Spleen (tissue), 7 donors: ENCODE measurements around the gene CAPZA3.

Experiments used
- CTCF ChIP-seq, 11 experiments: fragments of 200-600 bp in 7 of 11; fragments of 450-650 bp in 4 of 11; sonication (generic) in 4 of 11; IDR thresholded peaks in 8 of 11; conservative IDR thresholded peaks in 3 of 11; 1 replicate in 7 of 11; 2 replicates in 4 of 11; pipeline versions ENCODE4 v1.4.0 to v1.8.0; 2016 to 2021; ENCODE audit warnings: antibody characterized with exemption in 11 of 11, inconsistent platforms in 4 of 11, mild to moderate bottlenecking in 1 of 11
- POLR2A ChIP-seq, 3 donors: fragments of 450-650 bp; IDR thresholded peaks; one replicate each; pipeline ENCODE4 v1.5.1; 2017; ENCODE audit warnings: antibody characterized with exemption in 3 of 3, mild to moderate bottlenecking in 1 of 3
- donor health status: DM: no; HTN: no; CAD: no; lungs with moderate emphysema.
- donor health status: DM: no; HTN: no; CAD: no.
- donor health status: DM: no; HTN: no; CAD: no.

GRCh38 chr12:18782827-18783226 lies 44.9 kb downstream of the CAPZA3 start:
- TF ChIP-seq CTCF (IDR thresholded peaks at IDR 0.05 in 8 of 11, conservative IDR thresholded peaks at IDR 0.05 in 3 of 11) (no peak), POLR2A (IDR thresholded peaks at IDR 0.05) (no peak)
